Mammary epithelial cell (primary cell): ENCODE results near the gene ZSCAN21.

Experiments used
- EZH2 ChIP-seq: IDR thresholded peaks from 2 replicates; pipeline ENCODE4 v1.6.1; 2012; ENCODE audit warnings: low read length, inconsistent platforms, borderline replicate concordance
- TF ChIP-seq, protein P1 (sequence below), 2 donors: IDR thresholded peaks in 1 of 2; conservative IDR thresholded peaks in 1 of 2; 2 replicates each; pipeline ENCODE4 v1.5.1; 2011 to 2012; ENCODE audit warnings: inconsistent platforms in 2 of 2, low read length in 2 of 2, mild to moderate bottlenecking in 2 of 2, control low read depth in 1 of 2, low read depth in 1 of 2; ENCODE audit not compliant: insufficient read depth in 1 of 2; ENCODE audit errors: extremely low read depth in 1 of 2

DNA sequence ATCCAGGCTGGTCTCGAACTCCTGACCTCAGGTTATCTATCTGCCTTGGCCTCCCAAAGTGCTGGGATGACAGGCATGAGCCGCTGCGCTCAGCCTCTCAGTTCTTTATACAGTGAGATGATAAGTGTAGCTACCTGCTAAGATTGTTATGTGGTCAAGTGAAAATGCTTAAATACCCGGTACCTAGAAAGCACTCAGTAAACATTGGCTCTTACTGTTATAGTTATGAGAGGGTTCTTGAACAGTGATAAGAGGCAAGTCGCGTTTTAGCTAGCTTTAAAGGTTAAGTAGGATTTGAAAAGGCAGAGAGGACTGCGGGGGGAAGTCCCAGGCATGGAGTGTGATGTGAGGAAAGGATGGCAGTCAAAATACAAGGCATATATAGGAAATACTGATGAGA, 29.7 kb upstream of the ZSCAN21 start:
- TF ChIP-seq, protein P1, sequence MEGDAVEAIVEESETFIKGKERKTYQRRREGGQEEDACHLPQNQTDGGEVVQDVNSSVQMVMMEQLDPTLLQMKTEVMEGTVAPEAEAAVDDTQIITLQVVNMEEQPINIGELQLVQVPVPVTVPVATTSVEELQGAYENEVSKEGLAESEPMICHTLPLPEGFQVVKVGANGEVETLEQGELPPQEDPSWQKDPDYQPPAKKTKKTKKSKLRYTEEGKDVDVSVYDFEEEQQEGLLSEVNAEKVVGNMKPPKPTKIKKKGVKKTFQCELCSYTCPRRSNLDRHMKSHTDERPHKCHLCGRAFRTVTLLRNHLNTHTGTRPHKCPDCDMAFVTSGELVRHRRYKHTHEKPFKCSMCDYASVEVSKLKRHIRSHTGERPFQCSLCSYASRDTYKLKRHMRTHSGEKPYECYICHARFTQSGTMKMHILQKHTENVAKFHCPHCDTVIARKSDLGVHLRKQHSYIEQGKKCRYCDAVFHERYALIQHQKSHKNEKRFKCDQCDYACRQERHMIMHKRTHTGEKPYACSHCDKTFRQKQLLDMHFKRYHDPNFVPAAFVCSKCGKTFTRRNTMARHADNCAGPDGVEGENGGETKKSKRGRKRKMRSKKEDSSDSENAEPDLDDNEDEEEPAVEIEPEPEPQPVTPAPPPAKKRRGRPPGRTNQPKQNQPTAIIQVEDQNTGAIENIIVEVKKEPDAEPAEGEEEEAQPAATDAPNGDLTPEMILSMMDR (conservative IDR thresholded peaks at IDR 0.05 in 1 of 2, IDR thresholded peaks at IDR 0.05 in 1 of 2; ENCODE audit: extremely low read depth in 1 of 2, insufficient read depth in 1 of 2, low read depth in 1 of 2, low read length in 2 of 2) = no peak
- TF ChIP-seq EZH2 = no peak
